HG03103 (cell line): ENCODE data around the gene CNTLN.
"Not testable (repeated sequence)": the region's sequence is repeated elsewhere in the genome, so short reads cannot be mapped to it uniquely, and the experiment has no call there.

Experiments used
- ATAC-seq: cut with Tn5 transposase; IDR thresholded peaks from one replicate; pipeline ENCODE4 v1.9.1; 2021; ENCODE audit warnings: low read depth; ENCODE audit not compliant: unreplicated experiment

CNTLN gene

DNA sequence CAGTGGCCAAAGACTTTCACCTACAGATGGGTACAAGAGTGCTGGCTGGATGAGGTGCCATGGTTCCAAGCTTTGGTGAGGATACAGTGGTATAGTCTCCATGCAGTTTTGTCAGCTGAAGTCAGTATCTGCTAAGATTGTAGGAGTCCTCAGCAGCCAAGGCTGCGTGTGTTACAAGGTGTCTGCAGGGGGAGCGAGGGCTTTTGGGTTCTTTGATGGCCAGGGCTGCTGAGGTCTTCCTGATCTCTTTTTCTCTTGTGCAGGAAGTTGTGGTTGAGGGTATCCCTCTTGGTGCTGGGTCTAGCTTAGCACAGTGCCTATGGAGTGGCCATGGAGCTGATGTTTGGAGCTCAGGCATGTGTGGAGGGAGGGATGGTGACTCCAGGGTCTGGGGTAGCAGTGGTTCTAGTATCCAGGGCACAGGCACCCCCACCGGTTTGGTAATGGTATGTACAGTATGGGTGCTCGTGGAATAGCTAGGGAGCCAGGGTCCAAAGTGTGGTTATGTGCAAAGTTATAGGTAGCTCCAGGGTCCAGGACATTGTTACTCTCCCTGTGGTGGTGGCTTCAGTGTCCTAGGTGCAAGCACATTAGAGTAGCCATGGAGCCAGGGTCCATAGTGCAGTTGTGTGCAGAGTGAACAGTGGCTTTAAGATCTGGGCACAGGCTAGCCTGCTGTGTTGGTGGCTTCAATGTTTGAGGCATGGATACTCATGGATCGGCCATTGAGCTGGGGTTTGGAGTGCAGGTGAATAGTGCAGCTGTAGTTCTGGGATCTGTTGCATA, 36.7 kb downstream of the CNTLN start:
- ATAC-seq: no peak

DNA sequence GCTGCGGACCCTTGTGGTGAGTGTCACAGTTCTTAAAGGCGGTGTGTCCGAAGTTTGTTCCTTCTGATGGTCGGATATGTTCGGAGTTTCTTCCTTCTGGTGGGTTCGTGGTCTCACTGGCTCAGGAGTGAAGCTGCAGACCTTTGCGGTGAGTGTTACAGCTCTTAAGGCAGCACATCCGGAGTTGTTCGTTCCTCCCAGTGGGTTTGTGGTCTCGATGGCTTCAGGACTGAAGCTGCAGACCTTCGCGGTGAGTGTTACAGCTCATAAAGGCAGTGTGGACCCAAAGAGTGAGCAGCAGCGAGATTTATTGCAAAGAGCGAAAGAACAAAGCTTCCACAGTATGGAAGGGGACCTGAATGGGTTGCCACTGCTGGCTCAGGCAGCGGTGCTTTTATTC, 42.7 kb downstream of the CNTLN start:
- ATAC-seq: not testable (repeated sequence)

- ATAC-seq: no peak
Observed at GRCh38 chr9:17185481-17186029, 50.7 kb downstream of the CNTLN start.

GRCh38 chr9:17191082-17191481, 56.2 kb downstream of the CNTLN start:
- no peak for ATAC-seq

- no peak for ATAC-seq
Observed at GRCh38 chr9:17204611-17205152, 69.8 kb downstream of the CNTLN start.

GRCh38 chr9:17216011-17216410, 81.2 kb downstream of the CNTLN start:
- ATAC-seq: no peak

- ATAC-seq: no peak
Observed at GRCh38 chr9:17216646-17217045, 81.8 kb downstream of the CNTLN start.

- ATAC-seq: no peak
Observed at GRCh38 chr9:17217272-17217671, 82.4 kb downstream of the CNTLN start.

DNA sequence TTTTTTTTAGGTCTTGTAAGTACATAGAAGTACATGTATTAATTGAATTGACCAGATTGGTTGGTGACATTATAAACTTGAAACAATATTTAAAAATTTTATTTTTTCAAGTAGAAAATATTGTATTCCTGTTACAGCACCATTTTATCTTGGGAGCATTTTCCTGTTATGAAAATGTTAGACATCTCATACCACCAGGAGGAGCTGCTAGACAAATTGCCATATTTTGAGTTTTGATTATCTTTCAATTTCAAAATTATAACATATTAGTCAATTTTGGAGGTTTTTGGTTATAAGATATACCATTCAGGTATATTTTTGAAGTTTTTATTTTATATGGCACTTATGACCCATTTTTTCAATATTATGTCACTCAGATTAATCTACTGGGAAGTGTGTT, 84.4 kb downstream of the CNTLN start:
- no peak for ATAC-seq

- ATAC-seq: no peak
Observed at GRCh38 chr9:17222932-17223331, 88.1 kb downstream of the CNTLN start.

DNA sequence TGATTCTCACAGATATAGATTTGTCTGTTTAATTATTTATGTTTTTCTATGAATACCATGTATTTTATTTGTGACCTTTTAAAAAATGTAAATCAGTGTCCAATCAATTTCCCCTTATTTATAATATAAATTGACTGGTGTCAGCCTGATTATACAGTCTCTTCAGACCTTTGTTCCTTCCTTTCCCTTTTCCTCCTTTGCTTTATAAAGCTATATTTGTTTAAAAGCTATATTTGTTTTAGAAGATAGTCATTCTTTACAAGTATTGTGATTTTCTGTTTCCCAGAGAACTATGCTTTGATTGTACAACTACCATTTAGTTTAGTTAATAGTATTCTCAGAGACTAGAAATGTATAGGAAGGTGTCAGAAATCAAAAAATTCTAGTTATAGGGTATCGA, 90.6 kb downstream of the CNTLN start:
- no peak for ATAC-seq

DNA sequence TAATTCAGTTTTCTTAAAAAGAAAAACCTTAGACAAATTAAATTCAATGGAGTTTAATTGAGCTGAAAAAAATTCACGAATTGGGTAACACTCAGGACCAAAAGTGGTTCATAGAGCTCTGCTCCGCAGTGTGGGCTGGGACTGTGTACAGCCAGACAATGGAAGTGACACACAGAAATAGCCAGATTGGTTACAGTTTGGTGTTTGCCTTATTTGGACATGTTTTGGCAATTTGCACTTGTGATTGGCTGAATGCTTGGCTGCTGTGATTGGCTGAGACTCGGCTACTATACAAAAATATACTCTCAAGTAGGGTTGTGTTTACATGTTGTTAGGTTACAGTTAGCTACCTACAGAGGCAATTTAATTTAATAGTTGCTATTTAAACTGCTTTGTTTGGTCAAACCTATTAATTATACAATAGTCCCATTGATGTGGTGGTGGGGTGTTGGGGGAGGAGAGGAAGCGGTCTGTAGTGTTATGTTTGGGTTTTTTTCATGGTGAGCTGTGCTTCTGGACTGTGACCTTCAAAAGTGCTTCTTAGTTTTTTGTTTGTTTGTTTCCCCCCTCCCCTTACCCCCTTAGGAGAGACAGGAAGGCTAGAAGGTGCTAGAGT, 95.2 kb downstream of the CNTLN start:
- no peak for ATAC-seq

GRCh38 chr9:17230646-17231045, 95.8 kb downstream of the CNTLN start:
- no peak for ATAC-seq

GRCh38 chr9:17236147-17236546, 101.3 kb downstream of the CNTLN start:
- no peak for ATAC-seq

DNA sequence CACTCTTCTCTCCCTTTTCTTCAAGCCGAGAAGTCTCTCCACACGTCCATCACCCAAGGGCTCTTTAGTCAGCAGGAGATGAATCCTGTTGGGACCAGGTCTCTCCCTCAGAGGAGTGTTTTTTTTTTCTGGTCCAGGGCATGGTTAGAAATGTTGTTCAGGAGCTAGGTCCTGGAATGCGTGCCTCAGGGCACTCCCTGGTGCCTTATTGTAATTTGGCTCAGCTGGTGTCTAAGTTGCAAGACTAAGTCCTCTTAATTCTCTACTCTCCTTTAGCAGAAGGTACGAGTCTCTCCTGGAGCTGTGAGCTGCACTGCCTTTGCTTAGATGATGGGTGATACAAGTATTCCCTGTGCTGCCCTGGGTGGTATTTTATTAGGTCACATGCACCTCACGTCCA, 111.9 kb downstream of the CNTLN start:
- ATAC-seq: no peak

DNA sequence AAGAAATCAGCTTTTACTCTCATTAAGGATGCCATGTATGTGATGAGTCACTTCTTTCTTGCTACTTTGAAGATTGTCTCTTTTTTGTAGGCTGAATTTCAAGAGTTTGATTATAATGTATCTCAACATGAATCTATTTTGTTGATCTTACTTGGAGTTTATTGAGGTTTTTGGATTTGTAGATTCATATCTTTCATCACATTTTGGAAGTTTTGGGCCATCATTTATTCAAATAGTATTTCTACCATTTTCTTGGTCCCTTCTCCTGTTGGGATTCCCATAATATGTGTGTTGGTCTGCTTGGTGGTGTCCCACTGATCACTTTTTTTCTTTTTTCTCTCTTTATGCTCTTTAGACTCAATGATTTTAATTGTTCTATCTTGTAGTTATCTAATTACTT, 116.3 kb downstream of the CNTLN start:
- ATAC-seq: no peak

DNA sequence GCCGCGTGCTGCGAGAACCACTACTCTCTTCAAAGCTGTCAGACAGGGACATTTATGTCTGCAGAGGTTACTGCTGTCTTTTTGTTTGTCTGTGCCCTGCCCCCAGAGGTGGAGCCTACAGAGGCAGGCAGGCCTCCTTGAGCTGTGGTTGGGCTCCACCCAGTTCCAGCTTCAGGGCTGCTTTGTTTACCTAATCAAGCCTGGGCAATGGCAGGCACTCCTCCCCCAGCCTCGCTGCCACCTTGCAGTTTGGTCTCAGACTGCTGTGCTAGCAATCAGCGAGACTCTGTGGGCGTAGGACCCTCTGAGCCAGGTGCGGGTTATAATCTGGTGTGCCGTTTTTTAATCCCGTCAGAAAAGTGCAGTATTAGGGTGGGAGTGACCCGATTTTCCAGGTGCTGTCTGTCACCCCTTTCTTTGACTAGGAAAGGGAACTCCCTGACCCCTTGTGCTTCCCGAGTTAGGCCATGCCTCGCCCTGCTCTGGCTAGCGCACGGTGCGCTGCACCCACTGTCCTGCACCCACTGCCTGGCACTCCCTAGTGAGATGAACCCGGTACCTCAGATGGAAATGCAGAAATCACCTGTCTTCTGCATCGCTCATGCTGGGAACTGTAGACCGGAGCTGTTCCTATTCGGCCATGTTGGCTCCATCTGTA, 133.8 kb downstream of the CNTLN start:
- ATAC-seq: not testable (repeated sequence)

- ATAC-seq: no peak
Observed at GRCh38 chr9:17269799-17270198, 135.0 kb downstream of the CNTLN start.

DNA sequence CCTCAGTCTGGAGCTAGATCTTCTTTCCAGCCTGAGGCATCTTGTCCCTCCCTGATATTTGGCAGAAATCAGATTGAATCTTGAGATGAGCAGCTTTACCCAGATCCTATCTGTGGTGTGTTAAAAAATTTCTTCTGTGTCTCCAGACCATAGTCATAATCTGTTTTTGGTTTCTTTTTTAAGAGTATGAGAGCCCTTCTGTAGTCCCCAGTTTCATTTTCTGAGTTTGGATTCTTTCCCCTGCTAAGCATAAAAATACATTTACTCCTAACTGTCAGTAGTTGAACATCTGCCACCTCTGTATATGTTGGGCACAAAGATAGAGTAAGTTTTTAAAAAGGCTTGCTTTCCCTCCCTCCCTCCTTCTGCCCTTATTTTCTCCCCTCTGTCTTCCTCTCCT, 137.7 kb downstream of the CNTLN start:
- ATAC-seq: no peak

- no peak for ATAC-seq
Observed at GRCh38 chr9:17280350-17281012, 145.6 kb downstream of the CNTLN start.

- ATAC-seq: not testable (repeated sequence)
Observed at GRCh38 chr9:17290673-17291072, 155.8 kb downstream of the CNTLN start.
